ENCODE data around the gene HERPUD1.
"Not testable (repeated sequence)": the region's sequence is repeated elsewhere in the genome, so short reads cannot be mapped to it uniquely, and the experiment has no call there.

HERPUD1 gene

GRCh38 chr16:56911771-56912571 is 20.0 kb upstream of the HERPUD1 start:
- DNase-seq: no peak

GRCh38 chr16:56912746-56913708 is 18.9 kb upstream of the HERPUD1 start:
- no peak for DNase-seq

GRCh38 chr16:56914896-56915295 is 17.0 kb upstream of the HERPUD1 start:
- DNase-seq: no peak

GRCh38 chr16:56915336-56916119 is 16.4 kb upstream of the HERPUD1 start:
- DNase-seq: no peak

GRCh38 chr16:56916571-56917403 is 15.2 kb upstream of the HERPUD1 start:
- no peak for DNase-seq

- DNase-seq: no peak
Observed at GRCh38 chr16:56918467-56919012, 13.4 kb upstream of the HERPUD1 start.

GRCh38 chr16:56919099-56919800 is 12.7 kb upstream of the HERPUD1 start:
- DNase-seq: no peak

GRCh38 chr16:56921571-56921970 is 10.4 kb upstream of the HERPUD1 start:
- DNase-seq: no peak

- no peak for DNase-seq
Observed at GRCh38 chr16:56923481-56924091, 8.4 kb upstream of the HERPUD1 start.

- DNase-seq: no peak
Observed at GRCh38 chr16:56927471-56927870, 4.5 kb upstream of the HERPUD1 start.

GRCh38 chr16:56929639-56930038 is 2.3 kb upstream of the HERPUD1 start:
- no peak for DNase-seq

- DNase-seq: no peak
Observed at GRCh38 chr16:56930486-56931270, 1.3 kb upstream of the HERPUD1 start.

GRCh38 chr16:56931271-56931891 is 561 bp upstream of the HERPUD1 start:
- DNase-seq: no peak

GRCh38 chr16:56932721-56933619 is 1.0 kb downstream of the HERPUD1 start:
- DNase-seq: no peak

GRCh38 chr16:56933828-56934598 is 2.1 kb downstream of the HERPUD1 start:
- no peak for DNase-seq

GRCh38 chr16:56934599-56935145 is 2.7 kb downstream of the HERPUD1 start:
- not testable (repeated sequence) for DNase-seq

- DNase-seq: no peak
Observed at GRCh38 chr16:56935201-56935600, 3.3 kb downstream of the HERPUD1 start.
